ENCODE data around the gene AQP10.
"Not testable (repeated sequence)": the region's sequence is repeated elsewhere in the genome, so short reads cannot be mapped to it uniquely, and the experiment has no call there.

The AQP10 gene, protein sequence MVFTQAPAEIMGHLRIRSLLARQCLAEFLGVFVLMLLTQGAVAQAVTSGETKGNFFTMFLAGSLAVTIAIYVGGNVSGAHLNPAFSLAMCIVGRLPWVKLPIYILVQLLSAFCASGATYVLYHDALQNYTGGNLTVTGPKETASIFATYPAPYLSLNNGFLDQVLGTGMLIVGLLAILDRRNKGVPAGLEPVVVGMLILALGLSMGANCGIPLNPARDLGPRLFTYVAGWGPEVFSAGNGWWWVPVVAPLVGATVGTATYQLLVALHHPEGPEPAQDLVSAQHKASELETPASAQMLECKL

DNA sequence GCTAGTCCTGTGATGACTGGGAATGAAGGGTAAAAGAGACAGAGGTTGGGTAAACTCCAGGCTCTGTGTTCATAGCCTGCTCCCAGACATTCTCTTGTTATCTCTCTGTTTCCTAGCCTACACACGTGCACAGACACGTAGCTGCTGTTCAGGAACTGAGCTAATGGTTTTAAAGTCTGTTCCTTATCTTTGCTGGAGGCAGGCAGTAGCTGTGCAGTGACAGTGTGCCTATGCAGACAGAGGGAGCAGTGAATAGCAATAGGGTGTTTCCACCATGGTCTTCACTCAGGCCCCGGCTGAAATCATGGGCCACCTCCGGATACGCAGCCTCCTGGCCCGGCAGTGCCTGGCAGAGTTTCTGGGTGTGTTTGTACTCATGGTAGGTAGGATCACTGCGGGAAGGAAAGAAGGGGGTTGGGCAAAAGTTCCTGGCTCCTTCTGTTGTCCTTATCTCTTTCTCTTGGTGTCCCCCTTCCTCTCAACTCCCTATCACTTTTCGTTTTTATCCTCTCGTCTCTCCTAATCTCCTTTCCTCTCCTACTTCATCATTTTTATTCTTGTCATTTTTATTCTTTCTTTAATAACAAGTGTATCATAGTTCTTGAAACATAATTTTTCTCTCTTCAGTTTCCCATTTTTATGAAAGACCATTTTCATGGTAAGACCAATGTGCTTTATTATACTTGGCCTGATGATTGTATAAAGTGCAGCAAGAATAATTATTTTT lies at the start of gene AQP10:
Gene AQP10, plus strand, starts transcription at position 212 of the 727 bp plus-strand sequence. Its CDS starts 63 bp downstream, at position 275.
- DNase-seq (ENCODE audit: extremely low read depth, low read depth) = no peak
- TF ChIP-seq, protein P1, sequence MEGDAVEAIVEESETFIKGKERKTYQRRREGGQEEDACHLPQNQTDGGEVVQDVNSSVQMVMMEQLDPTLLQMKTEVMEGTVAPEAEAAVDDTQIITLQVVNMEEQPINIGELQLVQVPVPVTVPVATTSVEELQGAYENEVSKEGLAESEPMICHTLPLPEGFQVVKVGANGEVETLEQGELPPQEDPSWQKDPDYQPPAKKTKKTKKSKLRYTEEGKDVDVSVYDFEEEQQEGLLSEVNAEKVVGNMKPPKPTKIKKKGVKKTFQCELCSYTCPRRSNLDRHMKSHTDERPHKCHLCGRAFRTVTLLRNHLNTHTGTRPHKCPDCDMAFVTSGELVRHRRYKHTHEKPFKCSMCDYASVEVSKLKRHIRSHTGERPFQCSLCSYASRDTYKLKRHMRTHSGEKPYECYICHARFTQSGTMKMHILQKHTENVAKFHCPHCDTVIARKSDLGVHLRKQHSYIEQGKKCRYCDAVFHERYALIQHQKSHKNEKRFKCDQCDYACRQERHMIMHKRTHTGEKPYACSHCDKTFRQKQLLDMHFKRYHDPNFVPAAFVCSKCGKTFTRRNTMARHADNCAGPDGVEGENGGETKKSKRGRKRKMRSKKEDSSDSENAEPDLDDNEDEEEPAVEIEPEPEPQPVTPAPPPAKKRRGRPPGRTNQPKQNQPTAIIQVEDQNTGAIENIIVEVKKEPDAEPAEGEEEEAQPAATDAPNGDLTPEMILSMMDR (IDR thresholded peaks at IDR 0.05; ENCODE audit: low read depth, low read length, missing control alignments) = no peak
- H3K4me3 ChIP-seq (replicated peaks; ENCODE audit: low read depth, low read length) = no peak within 1 kb of the TSS

DNA sequence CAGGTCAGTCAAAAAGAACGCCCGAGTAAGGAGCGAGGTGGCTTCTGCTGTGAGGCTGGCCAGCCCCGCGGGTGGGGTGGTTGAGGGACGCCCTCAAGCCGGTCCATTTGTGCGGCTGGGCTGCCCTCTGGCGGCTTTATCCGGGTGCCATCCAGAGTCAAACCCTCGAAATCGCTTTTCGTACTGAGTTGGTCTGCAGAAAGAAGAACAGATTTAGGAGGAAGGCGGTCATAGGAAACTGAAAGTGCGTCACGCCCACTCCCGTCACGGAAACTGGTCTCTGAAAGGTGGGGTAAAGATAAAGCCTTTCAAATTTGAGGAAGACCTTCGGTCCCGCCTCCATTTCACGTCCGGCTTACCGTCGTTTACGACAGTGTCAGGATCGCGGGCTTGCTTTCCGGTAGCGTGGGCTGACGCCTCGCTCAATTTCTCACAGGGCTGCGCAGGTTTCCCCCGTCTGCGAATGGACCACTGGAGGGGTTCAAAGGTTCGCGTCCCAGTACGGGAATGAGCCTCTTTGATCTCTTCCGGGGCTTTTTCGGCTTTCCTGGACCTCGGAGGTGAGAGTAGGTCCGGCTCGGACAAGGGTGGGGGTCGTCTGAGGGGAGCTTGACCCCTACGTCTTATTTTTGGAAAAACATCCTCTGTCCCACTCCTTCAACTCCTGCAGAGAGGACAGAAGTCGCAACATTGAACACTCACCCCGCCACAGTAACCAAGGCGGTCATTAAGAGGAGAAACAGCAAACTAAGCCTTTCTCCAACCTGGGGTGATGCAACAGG lies 48.5 kb upstream of the AQP10 start, which contains the start of gene HAX1:
Gene HAX1, plus strand, starts transcription at position 413 of the 782 bp plus-strand sequence. Its CDS starts 95 bp downstream, at position 508.
- H3K4me3 ChIP-seq (replicated peaks; ENCODE audit: low read depth, low read length) = peak within 1 kb of the TSS; percentile 100
- TF ChIP-seq, protein P1 (IDR thresholded peaks at IDR 0.05; ENCODE audit: low read depth, low read length, missing control alignments) = peak; percentile 76
- peak; percentile 95 for DNase-seq (ENCODE audit: extremely low read depth, low read depth)

DNA sequence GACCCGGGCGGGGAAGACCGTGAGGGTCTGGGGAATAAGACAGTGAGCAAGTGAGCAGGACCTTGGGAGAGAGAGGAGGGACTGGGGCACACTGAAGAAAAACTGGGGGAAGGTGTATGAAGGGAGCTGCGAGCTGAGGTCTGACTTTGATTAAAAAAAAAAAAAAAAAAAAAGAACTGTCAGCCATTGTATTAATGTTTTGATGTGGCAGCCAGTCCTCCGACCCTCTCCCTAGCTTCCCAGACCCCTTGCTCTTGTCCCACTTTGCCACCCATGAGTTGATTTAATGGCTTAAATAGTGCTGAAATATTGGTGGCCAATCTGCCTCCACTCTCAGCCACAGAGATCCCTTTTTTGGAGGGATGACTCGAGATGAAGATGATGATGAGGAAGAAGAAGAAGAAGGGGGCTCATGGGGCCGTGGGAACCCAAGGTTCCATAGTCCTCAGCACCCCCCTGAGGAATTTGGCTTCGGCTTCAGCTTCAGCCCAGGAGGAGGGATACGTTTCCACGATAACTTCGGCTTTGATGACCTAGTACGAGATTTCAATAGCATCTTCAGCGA lies 47.8 kb upstream of the AQP10 start:
- no peak for DNase-seq (ENCODE audit: extremely low read depth, low read depth)
- TF ChIP-seq, protein P1 (IDR thresholded peaks at IDR 0.05; ENCODE audit: low read depth, low read length, missing control alignments) = no peak
- peak overlapping the region; percentile 100 for H3K4me3 ChIP-seq (replicated peaks; ENCODE audit: low read depth, low read length)

DNA sequence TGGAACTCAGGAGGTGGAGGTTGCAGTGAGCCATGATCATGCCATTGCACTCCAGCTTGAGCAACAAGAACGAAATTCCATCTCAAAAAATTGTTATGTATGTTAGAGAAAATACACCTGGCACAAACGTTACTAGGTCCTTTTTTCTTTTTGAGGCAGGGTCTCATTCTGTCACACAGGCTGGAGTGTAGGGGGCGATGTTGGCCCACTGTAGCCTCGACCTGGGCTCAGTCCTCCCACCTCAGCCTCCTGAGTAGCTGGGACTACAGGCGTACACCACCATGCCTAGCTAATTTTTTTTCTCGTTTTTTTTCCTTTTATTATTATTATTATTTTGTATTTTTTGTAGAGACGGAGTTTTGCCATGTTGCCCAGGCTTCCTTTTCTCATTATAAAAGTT lies 44.1 kb upstream of the AQP10 start:
- DNase-seq (ENCODE audit: extremely low read depth, low read depth) = no peak
- TF ChIP-seq, protein P1 (IDR thresholded peaks at IDR 0.05; ENCODE audit: low read depth, low read length, missing control alignments) = peak; percentile 24
- no peak overlapping the region for H3K4me3 ChIP-seq (replicated peaks; ENCODE audit: low read depth, low read length)

DNA sequence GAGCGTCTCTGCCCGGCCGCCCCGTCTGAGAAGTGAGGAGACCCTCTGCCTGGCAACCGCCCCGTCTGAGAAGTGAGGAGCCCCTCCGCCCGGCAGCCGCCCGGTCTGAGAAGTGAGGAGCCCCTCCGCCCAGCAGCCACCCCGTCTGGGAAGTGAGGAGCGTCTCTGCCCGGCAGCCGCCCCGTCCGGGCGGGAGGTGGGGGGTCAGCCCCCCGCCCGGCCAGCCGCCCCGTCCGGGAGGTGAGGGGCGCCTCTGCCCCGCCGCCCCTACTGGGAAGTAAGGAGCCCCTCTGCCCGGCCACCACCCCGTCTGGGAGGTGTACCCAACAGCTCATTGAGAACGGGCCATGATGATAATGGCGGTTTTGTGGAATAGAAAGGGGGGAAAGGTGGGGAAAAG lies 33.3 kb upstream of the AQP10 start:
- not testable (repeated sequence) for DNase-seq (ENCODE audit: extremely low read depth, low read depth)

DNA sequence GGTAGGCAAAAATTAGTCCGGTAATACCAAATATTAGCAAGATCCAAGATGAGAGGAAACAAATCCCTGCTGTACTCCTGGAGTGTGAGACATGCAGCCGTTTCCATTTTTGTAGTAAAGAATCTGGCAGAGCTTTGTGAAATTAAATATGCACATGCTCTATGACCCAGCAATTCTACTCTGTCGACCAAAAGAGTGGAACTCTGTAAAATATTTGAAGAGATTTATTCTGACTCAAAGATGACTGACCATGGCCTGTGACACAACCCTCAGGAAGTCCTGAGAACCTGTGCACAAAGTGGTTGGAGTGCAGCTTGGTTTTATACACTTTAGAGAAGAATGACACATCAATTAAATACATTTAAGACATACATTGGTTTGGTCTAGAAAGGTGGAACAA lies 32.2 kb upstream of the AQP10 start:
- TF ChIP-seq, protein P1 (IDR thresholded peaks at IDR 0.05; ENCODE audit: low read depth, low read length, missing control alignments) = no peak
- DNase-seq (ENCODE audit: extremely low read depth, low read depth) = no peak
- no peak overlapping the region for H3K4me3 ChIP-seq (replicated peaks; ENCODE audit: low read depth, low read length)

More for the DNA sequence above, 33.3 kb upstream of the AQP10 start:
- not testable (repeated sequence) for H3K4me3 ChIP-seq (replicated peaks; ENCODE audit: low read depth, low read length)

Measured in HFF-Myc (cell line).